Measurements from ENCODE around the gene RPTOR. TPM values are rescaled to one million over a fixed set of nuclear protein-coding genes. Genes with fewer than 3 reads are reported as not detected.
A peak's percentile ranks its signal among the peaks of the same experiment; 100 is the strongest.

The RPTOR gene
- polyA plus RNA-seq, 4 donors, result 3.2 to 16.5 (median 10.1) TPM

- Histone ChIP-seq H3K27ac (ENCODE audit: low read depth in 1 of 3, low read length in 2 of 3) (peak overlapping the region in 1 of 3 donors; percentile 17), H3K4me1 (ENCODE audit: control insufficient read depth in 3 of 3, insufficient read depth in 2 of 3, low read depth in 1 of 3, low read length in 2 of 3) (peaks cover 0 to 25% (median 0%) of the 10 kb centered on the region in 3 donors), H3K36me3 (ENCODE audit: control insufficient read depth in 3 of 3, insufficient read depth in 2 of 3, low read depth in 1 of 3, low read length in 3 of 3) (peaks cover 3 to 37% (median 6%) of the 10 kb centered on the region in 3 donors), H3K4me3 (ENCODE audit: low read depth in 1 of 3, low read length in 3 of 3) (no peak overlapping the region), H3K27me3 (ENCODE audit: control insufficient read depth in 3 of 3, insufficient read depth in 3 of 3, low read length in 3 of 3) (no peaks in the 10 kb centered on the region), H3K9me3 (ENCODE audit: control insufficient read depth in 2 of 2, insufficient read depth in 1 of 2, low read depth in 1 of 2, low read length in 1 of 2) (no peaks in the 10 kb centered on the region)
- WGBS, 3 donors, result 63 to 70% (median 70%) methylated on average over 23 of the region's 23 CpGs
- peak in 1 of 2 donors; percentile 35 for DNase-seq
- no peak for FAIRE-seq
Observed at GRCh38 chr17:80819422-80820164, 275.0 kb downstream of the RPTOR start.

GRCh38 chr17:80820331-80820730 lies 275.7 kb downstream of the RPTOR start:
- Histone ChIP-seq H3K4me1 (ENCODE audit: control insufficient read depth in 3 of 3, insufficient read depth in 2 of 3, low read depth in 1 of 3, low read length in 2 of 3) (peaks cover 0 to 33% (median 0%) of the 10 kb centered on the region in 3 donors), H3K9me3 (ENCODE audit: control insufficient read depth in 2 of 2, insufficient read depth in 1 of 2, low read depth in 1 of 2, low read length in 1 of 2) (no peaks in the 10 kb centered on the region), H3K27ac (ENCODE audit: low read depth in 1 of 3, low read length in 2 of 3) (peak overlapping the region in 1 of 3 donors; percentile 17), H3K36me3 (ENCODE audit: control insufficient read depth in 3 of 3, insufficient read depth in 2 of 3, low read depth in 1 of 3, low read length in 3 of 3) (peaks cover 3 to 36% (median 6%) of the 10 kb centered on the region in 3 donors), H3K4me3 (ENCODE audit: low read depth in 1 of 3, low read length in 3 of 3) (no peak overlapping the region), H3K27me3 (ENCODE audit: control insufficient read depth in 3 of 3, insufficient read depth in 3 of 3, low read length in 3 of 3) (no peaks in the 10 kb centered on the region)
- DNase-seq (peak in 1 of 2 donors; percentile 38), FAIRE-seq (no peak)
- WGBS, 3 donors, result 87 to 93% (median 88%) methylated on average over 13 of the region's 13 CpGs

DNA sequence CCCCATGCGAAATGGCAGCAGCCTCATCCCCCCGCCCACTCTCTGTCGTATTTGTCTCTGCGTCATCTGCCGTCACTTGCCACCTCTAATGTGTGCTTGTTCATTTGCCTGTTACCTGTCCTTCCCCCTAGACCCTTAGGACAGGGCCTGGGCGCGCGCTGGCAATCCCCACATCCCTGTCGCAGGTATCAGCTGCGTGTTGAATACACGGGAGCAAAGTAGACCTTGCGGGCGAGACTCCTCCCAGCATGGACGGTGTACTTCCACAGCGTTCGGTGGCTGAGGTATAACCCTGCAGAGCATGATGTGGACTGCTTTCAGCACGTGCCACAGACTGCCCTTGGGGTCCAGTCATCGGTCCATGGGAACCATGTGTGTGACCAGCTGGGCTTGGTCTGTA lies 276.9 kb downstream of the RPTOR start:
- WGBS, 3 donors, result 94 to 96% (median 96%) methylated on average over 18 of the region's 18 CpGs
- DNase-seq (no peak), FAIRE-seq (no peak)
- Histone ChIP-seq H3K4me3 (ENCODE audit: low read depth in 1 of 3, low read length in 3 of 3) (no peak overlapping the region), H3K27ac (ENCODE audit: low read depth in 1 of 3, low read length in 2 of 3) (no peak overlapping the region), H3K36me3 (ENCODE audit: control insufficient read depth in 3 of 3, insufficient read depth in 2 of 3, low read depth in 1 of 3, low read length in 3 of 3) (peaks cover 3 to 48% (median 9%) of the 10 kb centered on the region in 3 donors), H3K4me1 (ENCODE audit: control insufficient read depth in 3 of 3, insufficient read depth in 2 of 3, low read depth in 1 of 3, low read length in 2 of 3) (peaks cover 0 to 45% (median 0%) of the 10 kb centered on the region in 3 donors), H3K9me3 (ENCODE audit: control insufficient read depth in 2 of 2, insufficient read depth in 1 of 2, low read depth in 1 of 2, low read length in 1 of 2) (no peaks in the 10 kb centered on the region), H3K27me3 (ENCODE audit: control insufficient read depth in 3 of 3, insufficient read depth in 3 of 3, low read length in 3 of 3) (no peaks in the 10 kb centered on the region)

DNA sequence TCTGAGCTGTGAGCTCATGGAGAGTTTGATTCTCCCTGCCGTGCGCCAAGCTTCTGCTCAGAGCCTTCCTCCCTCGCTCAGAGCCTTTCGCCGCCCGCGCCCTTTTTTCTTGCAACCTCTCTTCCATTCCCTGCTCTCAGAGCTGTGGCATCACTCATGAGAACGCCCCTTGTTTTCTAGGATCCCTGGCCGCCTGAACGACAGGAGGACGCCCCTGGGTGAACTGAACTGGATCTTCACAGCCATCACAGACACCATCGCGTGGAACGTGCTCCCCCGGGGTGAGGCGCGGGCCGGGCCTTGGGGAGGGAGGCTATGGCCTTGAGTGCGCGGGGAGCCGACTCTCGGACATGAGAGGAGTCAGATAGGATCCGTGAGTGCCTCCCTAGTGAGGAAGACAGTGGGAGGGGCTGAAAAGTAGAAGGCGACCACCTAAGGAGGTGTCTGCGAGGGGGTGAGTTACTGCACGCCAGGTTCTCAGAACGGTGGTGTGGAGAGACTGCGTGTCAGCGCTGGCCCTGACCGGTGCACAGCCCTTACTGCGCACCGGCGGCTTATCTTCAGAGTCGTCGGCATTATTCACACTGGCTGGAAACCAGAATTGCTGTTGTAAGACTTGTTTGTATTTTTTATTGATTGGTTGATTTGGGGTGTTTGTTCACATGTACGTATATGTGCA lies 277.5 kb downstream of the RPTOR start:
- Histone ChIP-seq H3K36me3 (ENCODE audit: control insufficient read depth in 3 of 3, insufficient read depth in 2 of 3, low read depth in 1 of 3, low read length in 3 of 3) (peaks cover 6 to 50% (median 9%) of the 10 kb centered on the region in 3 donors), H3K4me1 (ENCODE audit: control insufficient read depth in 3 of 3, insufficient read depth in 2 of 3, low read depth in 1 of 3, low read length in 2 of 3) (peaks cover 0 to 47% (median 0%) of the 10 kb centered on the region in 3 donors), H3K27ac (ENCODE audit: low read depth in 1 of 3, low read length in 2 of 3) (no peak overlapping the region), H3K9me3 (ENCODE audit: control insufficient read depth in 2 of 2, insufficient read depth in 1 of 2, low read depth in 1 of 2, low read length in 1 of 2) (no peaks in the 10 kb centered on the region), H3K27me3 (ENCODE audit: control insufficient read depth in 3 of 3, insufficient read depth in 3 of 3, low read length in 3 of 3) (no peaks in the 10 kb centered on the region), H3K4me3 (ENCODE audit: low read depth in 1 of 3, low read length in 3 of 3) (no peak overlapping the region)
- DNase-seq (no peak), FAIRE-seq (no peak)
- WGBS, 3 donors, result 96 to 98% (median 97%) methylated on average over 36 of the region's 36 CpGs

DNA sequence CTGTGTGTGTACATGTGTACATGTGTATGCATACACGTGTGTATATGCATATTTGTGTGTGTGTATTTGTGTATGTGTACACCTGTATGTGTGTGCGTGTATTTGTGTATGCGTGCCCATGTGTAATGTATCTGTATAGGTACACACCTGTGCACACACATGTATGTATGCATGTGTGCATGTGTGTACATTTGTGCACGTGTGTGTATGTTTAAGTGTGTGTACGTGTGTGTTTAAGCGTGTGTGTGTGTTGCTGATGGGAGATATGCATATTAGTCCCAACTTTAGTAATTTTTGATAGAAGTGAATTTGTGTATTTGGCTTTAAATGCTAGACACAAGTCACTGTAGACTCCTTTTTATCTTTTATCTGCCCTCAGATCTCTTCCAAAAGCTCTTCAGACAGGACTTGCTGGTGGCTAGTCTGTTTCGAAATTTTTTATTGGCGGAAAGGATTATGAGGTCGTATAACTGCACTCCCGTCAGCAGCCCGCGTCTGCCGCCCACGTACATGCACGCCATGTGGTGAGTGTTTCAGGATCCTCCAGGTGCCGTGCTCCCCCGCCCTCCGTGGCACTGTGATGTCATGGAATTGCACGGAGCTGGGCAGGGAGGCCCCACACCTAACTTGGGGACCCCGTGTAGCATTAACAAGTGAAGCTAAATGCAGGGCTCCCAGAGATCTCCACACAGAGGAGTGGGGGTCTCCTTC lies 278.2 kb downstream of the RPTOR start:
- Histone ChIP-seq H3K4me3 (ENCODE audit: low read depth in 1 of 3, low read length in 3 of 3) (no peak overlapping the region), H3K27ac (ENCODE audit: low read depth in 1 of 3, low read length in 2 of 3) (peak overlapping the region in 1 of 3 donors; percentile 28), H3K9me3 (ENCODE audit: control insufficient read depth in 2 of 2, insufficient read depth in 1 of 2, low read depth in 1 of 2, low read length in 1 of 2) (no peaks in the 10 kb centered on the region), H3K4me1 (ENCODE audit: control insufficient read depth in 3 of 3, insufficient read depth in 2 of 3, low read depth in 1 of 3, low read length in 2 of 3) (peaks cover 0 to 47% (median 0%) of the 10 kb centered on the region in 3 donors), H3K36me3 (ENCODE audit: control insufficient read depth in 3 of 3, insufficient read depth in 2 of 3, low read depth in 1 of 3, low read length in 3 of 3) (peaks cover 6 to 52% (median 9%) of the 10 kb centered on the region in 3 donors), H3K27me3 (ENCODE audit: control insufficient read depth in 3 of 3, insufficient read depth in 3 of 3, low read length in 3 of 3) (no peaks in the 10 kb centered on the region)
- DNase-seq (peak in 1 of 2 donors; percentile 71), FAIRE-seq (no peak)
- WGBS, 3 donors, result 85 to 88% (median 87%) methylated on average over 20 of the region's 20 CpGs

DNA sequence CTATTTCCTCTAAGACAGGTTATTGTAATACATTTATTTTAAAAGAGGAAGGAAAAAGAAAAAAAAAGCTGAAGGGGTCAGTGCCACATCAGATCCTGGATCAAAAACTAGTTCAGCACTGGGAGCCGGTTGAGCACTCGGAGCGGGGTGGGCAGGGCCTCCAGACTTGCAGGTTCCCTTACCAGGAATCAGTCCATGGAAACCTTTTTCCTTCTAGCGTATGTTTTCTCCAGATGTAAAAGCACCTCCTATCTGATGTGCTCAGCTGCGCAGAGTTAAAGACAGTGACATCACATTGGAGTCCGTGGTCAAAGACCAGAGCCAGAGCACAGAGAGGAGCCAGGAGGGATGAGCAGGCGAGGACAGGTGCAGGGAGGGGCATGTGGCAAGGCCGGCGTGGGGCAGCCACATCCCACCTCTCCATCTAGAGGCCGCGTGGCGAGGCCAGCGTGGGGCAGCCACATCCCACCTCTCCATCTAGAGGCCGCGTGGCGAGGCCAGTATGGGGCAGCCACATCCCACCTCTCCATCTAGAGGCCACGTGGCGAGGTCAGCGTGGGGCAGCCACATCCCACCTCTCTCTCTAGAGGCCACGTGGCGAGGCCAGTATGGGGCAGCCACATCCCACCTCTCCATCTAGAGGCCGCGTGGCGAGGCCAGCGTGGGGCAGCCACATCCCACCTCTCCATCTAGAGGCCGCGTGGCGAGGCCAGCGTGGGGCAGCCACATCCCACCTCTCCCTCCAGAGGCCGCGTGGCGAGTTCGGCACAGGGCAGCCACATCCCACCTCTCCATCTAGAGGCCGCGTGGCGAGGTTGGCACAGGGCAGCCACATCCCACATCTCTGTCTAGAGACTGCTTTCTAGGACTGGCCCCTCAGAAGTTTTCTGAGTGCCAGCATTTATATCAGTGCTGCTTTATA lies 280.2 kb downstream of the RPTOR start:
- H3K36me3 ChIP-seq (ENCODE audit: control insufficient read depth in 3 of 3, insufficient read depth in 2 of 3, low read depth in 1 of 3, low read length in 3 of 3), result peaks cover 6 to 59% (median 9%) of the 10 kb centered on the region in 3 donors
- WGBS, 3 donors, result 92 to 98% (median 95%) methylated on average over 31 to 36 of the region's 36 CpGs

DNA sequence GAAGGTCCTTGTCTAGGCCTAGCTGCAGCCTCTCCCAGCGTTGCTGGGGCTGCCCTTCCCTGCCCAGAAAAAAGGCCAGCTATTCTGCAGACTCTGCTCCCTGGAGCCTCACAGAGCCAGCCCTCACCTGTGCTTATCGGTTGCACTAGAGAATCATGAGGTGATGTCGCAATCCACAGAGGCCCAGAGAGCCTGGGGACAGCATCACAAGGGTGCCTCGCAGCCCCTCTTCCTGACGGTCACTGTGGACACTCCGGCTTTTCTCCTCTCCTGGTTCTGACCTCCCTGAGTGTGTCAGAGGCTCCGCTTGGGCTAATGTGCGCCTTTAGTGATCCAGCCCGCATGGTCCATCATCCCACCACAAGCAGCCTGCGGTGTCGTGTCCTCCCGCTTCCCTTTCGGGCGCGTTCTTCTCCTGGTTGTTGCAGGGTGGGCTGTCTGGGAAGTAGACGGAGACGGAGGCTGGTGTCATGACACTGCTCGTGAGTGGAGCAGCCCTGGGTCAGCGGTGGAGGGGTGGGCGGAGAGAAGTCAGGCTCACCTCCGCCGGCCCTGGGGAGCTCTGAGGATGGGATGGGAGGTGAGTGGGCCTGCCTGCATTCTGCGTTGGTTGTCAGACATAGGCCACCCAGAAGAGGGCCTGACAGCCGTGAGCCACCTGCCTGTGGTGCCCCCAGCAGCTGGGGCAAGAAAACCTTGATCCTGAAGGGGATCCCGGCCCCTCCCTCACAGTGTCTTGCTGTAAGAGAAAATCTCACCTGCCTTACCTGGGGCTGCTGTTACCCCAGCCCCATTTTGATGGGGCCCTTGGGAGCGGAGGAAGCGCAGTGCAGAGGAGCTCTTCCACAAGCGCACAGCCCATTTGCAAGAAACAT lies 281.1 kb downstream of the RPTOR start:
- DNase-seq, result peak in 1 of 2 donors; percentile 91
- H3K36me3 ChIP-seq (ENCODE audit: control insufficient read depth in 3 of 3, insufficient read depth in 2 of 3, low read depth in 1 of 3, low read length in 3 of 3), result peaks cover 6 to 64% (median 9%) of the 10 kb centered on the region in 3 donors
- FAIRE-seq, result no peak
- H3K27ac ChIP-seq (ENCODE audit: low read depth in 1 of 3, low read length in 2 of 3), result peak overlapping the region in 1 of 3 donors; percentile 71
- H3K4me3 ChIP-seq (ENCODE audit: low read depth in 1 of 3, low read length in 3 of 3), result no peak overlapping the region
- H3K4me1 ChIP-seq (ENCODE audit: control insufficient read depth in 3 of 3, insufficient read depth in 2 of 3, low read depth in 1 of 3, low read length in 2 of 3), result peaks cover 0 to 37% (median 0%) of the 10 kb centered on the region in 3 donors
- no peaks in the 10 kb centered on the region for H3K27me3 ChIP-seq (ENCODE audit: control insufficient read depth in 3 of 3, insufficient read depth in 3 of 3, low read length in 3 of 3)
- H3K9me3 ChIP-seq (ENCODE audit: control insufficient read depth in 2 of 2, insufficient read depth in 1 of 2, low read depth in 1 of 2, low read length in 1 of 2), result no peaks in the 10 kb centered on the region
- 87 to 90% (median 89%) methylated on average over 28 of the region's 28 CpGs for WGBS, 3 donors

More for the DNA sequence above, 280.2 kb downstream of the RPTOR start:
- no peak for DNase-seq
- H3K27ac ChIP-seq (ENCODE audit: low read depth in 1 of 3, low read length in 2 of 3), result peak overlapping the region in 1 of 3 donors; percentile 71
- H3K27me3 ChIP-seq (ENCODE audit: control insufficient read depth in 3 of 3, insufficient read depth in 3 of 3, low read length in 3 of 3), result no peaks in the 10 kb centered on the region
- no peak for FAIRE-seq
- peaks cover 0 to 45% (median 0%) of the 10 kb centered on the region in 3 donors for H3K4me1 ChIP-seq (ENCODE audit: control insufficient read depth in 3 of 3, insufficient read depth in 2 of 3, low read depth in 1 of 3, low read length in 2 of 3)
- no peak overlapping the region for H3K4me3 ChIP-seq (ENCODE audit: low read depth in 1 of 3, low read length in 3 of 3)
- no peaks in the 10 kb centered on the region for H3K9me3 ChIP-seq (ENCODE audit: control insufficient read depth in 2 of 2, insufficient read depth in 1 of 2, low read depth in 1 of 2, low read length in 1 of 2)

Measured in small intestine (tissue), 7 donors.